Uterus (tissue), 4 donors: Measurements from ENCODE around the gene AMBP. TPM values are rescaled to one million over a fixed set of nuclear protein-coding genes. Genes with fewer than 3 reads are reported as not detected.

Source experiments
- DNase-seq, 2 donors: peaks; one replicate each; pipeline ENCODE4 v3.0.0-alpha.2; 2019 to 2020
- H3K27ac ChIP-seq, 2 donors: fragments of 200-600 bp; sonication (generic); 1 replicate in 1 of 2; 2 replicates in 1 of 2; pipeline ENCODE4 v1.5.1; 2016 to 2018
- H3K27me3 ChIP-seq, 2 donors: fragments of 200-600 bp; sonication (generic); one replicate each; pipeline ENCODE4 v1.5.1; 2018 to 2019; ENCODE audit warnings: control low read depth in 1 of 2
- H3K36me3 ChIP-seq, 2 donors: fragments of 200-600 bp; sonication (generic); one replicate each; pipeline ENCODE4 v1.5.1; 2019; ENCODE audit warnings: control low read depth in 1 of 2
- H3K4me1 ChIP-seq, 2 donors: fragments of 200-600 bp; sonication (generic); one replicate each; pipeline ENCODE4 v1.5.1; 2018 to 2019; ENCODE audit warnings: control low read depth in 1 of 2
- H3K4me3 ChIP-seq, 2 donors: fragments of 200-600 bp; sonication (generic); 1 replicate in 1 of 2; 2 replicates in 1 of 2; pipeline ENCODE4 v1.5.1; 2018 to 2019; ENCODE audit warnings: mild to moderate bottlenecking in 1 of 2
- H3K9me3 ChIP-seq, 2 donors: fragments of 200-600 bp; sonication (generic); one replicate each; pipeline ENCODE4 v1.5.1; 2019; ENCODE audit warnings: control low read depth in 1 of 2
- POLR2A ChIP-seq, 2 donors: fragments of 450-650 bp; IDR thresholded peaks; one replicate each; pipeline ENCODE4 v1.6.1; 2016; ENCODE audit warnings: antibody characterized with exemption in 2 of 2, mild to moderate bottlenecking in 1 of 2, moderate library complexity in 1 of 2
- intact Hi-C: fragments of 100-400 bp; cut with DNase I; formaldehyde crosslinking; loops from one replicate; pipeline ENCODE4 v1.15.1; 2023; ENCODE audit warnings: low total_unique reads
- total RNA-seq, 4 donors: library from RNA; depleted of rRNA in 3 of 4; stranded (reverse); fragments of >200 nt in 3 of 4; gene quantifications; one replicate each; pipeline versions ENCODE4 v1.1.0 to v1.2.4, GENCODE V29; 2014 to 2023
- TF ChIP-seq, protein P1 (sequence below), 4 experiments: fragments of 200-600 bp in 2 of 4; fragments of 450-650 bp in 2 of 4; sonication (generic) in 2 of 4; IDR thresholded peaks; one replicate each; pipeline ENCODE4 v1.5.1; 2016 to 2019; ENCODE audit warnings: antibody characterized with exemption in 4 of 4, mild to moderate bottlenecking in 2 of 4, moderate library complexity in 1 of 4
- donor health status: DM: yes; HTN: yes; CAD: no.

Gene AMBP
- total RNA-seq: 1 to 10 TPM in 1 of 4 donors, not detected in 3; 1.3 TPM

DNA sequence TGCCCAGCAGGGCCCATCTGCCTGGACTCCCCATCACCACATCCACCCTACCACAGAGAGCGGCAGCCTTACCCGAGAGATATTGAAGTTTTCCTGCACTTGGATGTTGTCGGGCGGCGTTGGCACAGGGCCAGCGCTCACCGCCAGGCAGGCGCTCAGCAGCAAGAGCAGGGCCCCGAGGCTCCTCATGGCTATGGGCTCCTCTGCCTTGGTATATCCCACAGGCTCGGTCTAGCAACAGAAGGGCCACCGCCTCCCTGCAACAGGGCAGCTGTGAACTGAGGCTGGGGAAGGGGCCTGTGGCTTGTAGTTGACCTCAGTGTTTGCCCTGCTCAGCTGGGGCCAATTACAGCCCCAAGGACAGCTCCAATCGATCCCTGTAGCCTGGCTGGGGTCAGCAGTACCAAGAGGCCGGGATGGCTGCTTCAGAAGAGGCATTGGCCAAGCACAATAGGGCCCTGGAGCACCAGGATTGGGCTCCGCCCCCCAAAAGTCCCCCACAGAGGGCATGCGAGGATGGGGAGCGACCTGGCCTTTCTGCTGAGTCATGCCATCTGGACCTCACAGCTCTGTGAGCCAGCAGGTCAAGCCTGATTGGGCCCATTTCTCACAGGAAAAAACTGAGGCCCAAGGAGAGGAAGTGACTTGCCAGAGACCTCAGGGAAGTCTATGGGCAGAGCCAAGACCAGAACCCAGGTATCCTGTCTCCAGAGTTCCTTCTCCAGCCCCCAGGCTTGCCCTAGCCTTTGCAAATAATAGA lies at the start of gene AMBP:
Gene AMBP (minus strand): TSS at position 280 of the 760 bp plus-strand sequence. CDS start 91 bp downstream, at position 189.
- DNase-seq: peak in 1 of 2 donors; percentile 10
- no peaks in the 10 kb centered on the region for H3K36me3 ChIP-seq
- H3K4me1 ChIP-seq: no peaks in the 10 kb centered on the region
- intact Hi-C loops: no loop called here
- no peak within 1 kb of the TSS for H3K27ac ChIP-seq
- H3K9me3 ChIP-seq: no peaks in the 10 kb centered on the region
- no peak for TF ChIP-seq POLR2A (IDR thresholded peaks at IDR 0.05)
- TF ChIP-seq, protein P1, sequence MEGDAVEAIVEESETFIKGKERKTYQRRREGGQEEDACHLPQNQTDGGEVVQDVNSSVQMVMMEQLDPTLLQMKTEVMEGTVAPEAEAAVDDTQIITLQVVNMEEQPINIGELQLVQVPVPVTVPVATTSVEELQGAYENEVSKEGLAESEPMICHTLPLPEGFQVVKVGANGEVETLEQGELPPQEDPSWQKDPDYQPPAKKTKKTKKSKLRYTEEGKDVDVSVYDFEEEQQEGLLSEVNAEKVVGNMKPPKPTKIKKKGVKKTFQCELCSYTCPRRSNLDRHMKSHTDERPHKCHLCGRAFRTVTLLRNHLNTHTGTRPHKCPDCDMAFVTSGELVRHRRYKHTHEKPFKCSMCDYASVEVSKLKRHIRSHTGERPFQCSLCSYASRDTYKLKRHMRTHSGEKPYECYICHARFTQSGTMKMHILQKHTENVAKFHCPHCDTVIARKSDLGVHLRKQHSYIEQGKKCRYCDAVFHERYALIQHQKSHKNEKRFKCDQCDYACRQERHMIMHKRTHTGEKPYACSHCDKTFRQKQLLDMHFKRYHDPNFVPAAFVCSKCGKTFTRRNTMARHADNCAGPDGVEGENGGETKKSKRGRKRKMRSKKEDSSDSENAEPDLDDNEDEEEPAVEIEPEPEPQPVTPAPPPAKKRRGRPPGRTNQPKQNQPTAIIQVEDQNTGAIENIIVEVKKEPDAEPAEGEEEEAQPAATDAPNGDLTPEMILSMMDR (IDR thresholded peaks at IDR 0.05): no peak
- H3K4me3 ChIP-seq: no peak within 1 kb of the TSS
- no peaks in the 10 kb centered on the region for H3K27me3 ChIP-seq

DNA sequence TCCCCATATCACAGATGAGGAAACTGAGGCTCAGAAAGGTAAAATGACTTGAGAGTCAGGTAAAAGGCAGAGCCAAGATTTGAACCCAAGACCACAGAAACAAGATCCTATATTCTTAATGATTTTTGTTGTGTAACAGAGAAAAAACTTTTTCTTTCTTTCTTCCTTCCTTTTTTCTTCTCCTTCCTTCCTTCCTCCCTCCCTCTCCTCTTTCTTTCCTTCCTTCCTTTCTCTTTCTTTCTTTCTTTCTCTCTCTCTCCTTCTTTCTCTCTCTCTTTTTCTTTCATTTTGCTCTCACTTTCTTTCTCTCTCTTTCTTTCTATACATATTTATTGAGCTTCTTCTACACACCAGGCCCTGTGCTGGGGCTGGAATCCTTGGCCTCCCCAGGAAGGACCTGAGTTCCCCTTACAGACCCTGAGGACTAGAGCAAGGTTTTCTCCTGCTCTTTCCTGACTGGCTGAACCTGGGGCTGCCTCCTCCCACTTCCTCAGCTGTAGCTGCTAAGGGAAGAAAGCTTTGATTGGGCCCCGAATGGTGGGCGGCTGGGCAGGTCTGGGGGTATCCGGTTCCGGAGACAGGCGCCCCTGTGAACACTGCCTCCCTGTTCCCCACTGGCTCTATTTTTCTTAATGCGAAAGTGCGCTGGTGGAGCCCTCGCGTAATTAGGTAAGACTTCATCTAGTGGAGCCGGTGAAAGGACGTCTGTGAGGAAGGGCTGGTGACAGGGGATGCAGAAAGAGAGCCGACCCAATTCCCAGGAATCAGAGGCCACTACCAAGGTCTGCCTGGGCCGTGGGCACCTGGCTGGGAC lies 48.4 kb upstream of the AMBP start:
- H3K27me3 ChIP-seq: no peaks in the 10 kb centered on the region
- intact Hi-C loops: no loop called here
- no peak overlapping the region for H3K4me3 ChIP-seq
- no peak for DNase-seq
- no peaks in the 10 kb centered on the region for H3K9me3 ChIP-seq
- H3K4me1 ChIP-seq: no peaks in the 10 kb centered on the region
- no peaks in the 10 kb centered on the region for H3K36me3 ChIP-seq
- H3K27ac ChIP-seq: no peak overlapping the region
- no peak for TF ChIP-seq POLR2A (IDR thresholded peaks at IDR 0.05)
- TF ChIP-seq, protein P1 (IDR thresholded peaks at IDR 0.05): no peak

DNA sequence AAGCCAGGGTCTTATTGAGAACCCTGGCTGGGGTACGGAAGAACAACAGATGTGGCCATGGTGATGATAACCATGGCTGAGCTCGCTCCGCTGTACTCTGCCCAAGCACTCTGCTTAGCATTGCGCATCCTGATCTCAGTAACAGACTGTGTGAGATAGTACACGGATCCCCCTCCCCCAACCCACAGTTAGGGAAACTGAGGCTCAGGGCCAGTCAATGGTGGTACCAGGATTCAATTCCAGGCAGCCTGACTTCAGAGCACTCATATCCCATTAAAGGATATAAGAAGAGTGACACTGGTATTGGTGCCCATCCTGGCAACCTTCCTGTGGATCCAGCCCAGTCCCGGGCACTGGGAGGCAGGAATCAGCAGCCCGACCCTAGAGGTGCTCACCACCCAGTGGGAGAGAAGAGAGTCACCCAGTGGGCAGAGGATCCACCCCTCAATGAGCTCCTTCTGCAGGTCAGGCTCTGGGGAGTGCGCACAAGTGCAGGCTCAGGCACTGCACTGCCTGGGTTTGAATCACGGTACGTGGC lies 47.4 kb upstream of the AMBP start:
- Histone ChIP-seq H3K4me3 (no peak overlapping the region), H3K27me3 (no peaks in the 10 kb centered on the region), H3K4me1 (no peaks in the 10 kb centered on the region), H3K9me3 (no peaks in the 10 kb centered on the region), H3K36me3 (no peaks in the 10 kb centered on the region), H3K27ac (no peak overlapping the region)
- no peak for DNase-seq
- intact Hi-C loops: no loop called here
- TF ChIP-seq, protein P1 (IDR thresholded peaks at IDR 0.05): no peak
- TF ChIP-seq POLR2A (IDR thresholded peaks at IDR 0.05): no peak

DNA sequence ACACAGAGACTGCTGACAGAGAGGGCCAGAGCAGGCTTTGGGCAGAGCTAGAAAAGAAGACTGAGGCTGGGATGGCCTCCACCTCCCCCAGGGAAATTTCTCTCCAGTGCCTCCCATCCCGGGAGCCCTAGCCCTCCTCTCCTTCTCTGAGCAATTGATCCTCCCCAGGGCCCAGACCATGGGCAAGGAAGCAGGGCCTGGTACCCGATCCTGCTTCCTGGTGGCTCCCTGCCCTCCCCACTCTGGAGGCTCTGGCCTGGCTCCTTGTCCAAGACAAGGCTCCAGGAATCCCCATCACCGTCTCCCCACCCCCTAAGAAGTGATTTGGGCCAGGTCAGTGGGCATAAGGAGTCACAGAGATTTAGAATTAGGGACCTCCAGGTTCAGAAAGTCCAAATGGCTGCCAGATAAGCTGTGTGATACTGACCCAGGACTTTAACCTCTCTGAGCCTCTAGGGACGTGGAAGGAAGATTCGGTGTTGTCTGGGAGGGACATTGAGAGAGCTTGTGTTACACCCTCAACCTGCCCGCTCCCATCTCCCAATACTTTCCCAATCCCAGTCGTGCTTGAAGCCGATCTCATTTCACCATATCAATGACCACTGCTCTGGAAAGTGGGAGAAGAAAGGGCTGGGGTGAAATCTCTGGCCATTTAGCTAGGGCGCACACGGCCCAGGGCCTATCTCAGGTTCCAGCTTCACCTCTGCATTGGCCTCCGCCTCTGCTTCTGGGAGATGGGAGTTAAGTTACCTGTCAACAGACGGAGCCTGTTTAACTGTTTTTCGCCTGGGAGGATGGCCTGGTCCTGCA lies 46.8 kb upstream of the AMBP start:
- no peaks in the 10 kb centered on the region for H3K9me3 ChIP-seq
- H3K27me3 ChIP-seq: no peaks in the 10 kb centered on the region
- H3K27ac ChIP-seq: no peak overlapping the region
- H3K4me3 ChIP-seq: no peak overlapping the region
- intact Hi-C loops: no loop called here
- no peaks in the 10 kb centered on the region for H3K4me1 ChIP-seq
- H3K36me3 ChIP-seq: no peaks in the 10 kb centered on the region
- no peak for DNase-seq
- TF ChIP-seq POLR2A (IDR thresholded peaks at IDR 0.05): no peak
- TF ChIP-seq, protein P1 (IDR thresholded peaks at IDR 0.05): no peak
